ENCODE measurements around the gene CLIC4. TPM values are rescaled to one million over a fixed set of nuclear protein-coding genes. Genes with fewer than 3 reads are reported as not detected.
"Not testable (repeated sequence)": the region's sequence is repeated elsewhere in the genome, so short reads cannot be mapped to it uniquely, and the experiment has no call there.

CLIC4 gene
- total RNA-seq, 4 donors from 2014 or later = 294 to 434 (median 374) TPM

DNA sequence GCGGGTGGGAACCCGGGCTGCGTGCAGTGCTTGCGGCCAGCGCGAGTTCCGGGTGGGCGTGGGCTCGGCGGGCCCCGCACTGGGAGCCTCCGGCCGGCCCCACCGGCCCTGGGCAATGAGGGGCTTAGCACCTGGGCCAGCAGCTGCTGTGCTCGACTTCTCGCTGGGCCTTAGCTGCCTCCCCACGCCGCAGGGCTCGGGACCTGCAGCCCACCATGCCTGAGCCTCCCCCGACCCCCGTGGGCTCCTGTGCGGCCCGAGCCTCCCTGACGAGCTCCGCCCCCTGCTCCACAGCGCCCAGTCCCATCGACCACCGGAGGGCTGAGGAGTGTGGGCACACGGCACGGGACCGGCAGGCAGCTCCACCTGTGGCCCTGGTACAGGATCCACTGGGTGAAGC, 23.7 kb upstream of the CLIC4 start:
- TF ChIP-seq POLR2A (IDR thresholded peaks at IDR 0.05) = no peak
- TF ChIP-seq, protein P1, sequence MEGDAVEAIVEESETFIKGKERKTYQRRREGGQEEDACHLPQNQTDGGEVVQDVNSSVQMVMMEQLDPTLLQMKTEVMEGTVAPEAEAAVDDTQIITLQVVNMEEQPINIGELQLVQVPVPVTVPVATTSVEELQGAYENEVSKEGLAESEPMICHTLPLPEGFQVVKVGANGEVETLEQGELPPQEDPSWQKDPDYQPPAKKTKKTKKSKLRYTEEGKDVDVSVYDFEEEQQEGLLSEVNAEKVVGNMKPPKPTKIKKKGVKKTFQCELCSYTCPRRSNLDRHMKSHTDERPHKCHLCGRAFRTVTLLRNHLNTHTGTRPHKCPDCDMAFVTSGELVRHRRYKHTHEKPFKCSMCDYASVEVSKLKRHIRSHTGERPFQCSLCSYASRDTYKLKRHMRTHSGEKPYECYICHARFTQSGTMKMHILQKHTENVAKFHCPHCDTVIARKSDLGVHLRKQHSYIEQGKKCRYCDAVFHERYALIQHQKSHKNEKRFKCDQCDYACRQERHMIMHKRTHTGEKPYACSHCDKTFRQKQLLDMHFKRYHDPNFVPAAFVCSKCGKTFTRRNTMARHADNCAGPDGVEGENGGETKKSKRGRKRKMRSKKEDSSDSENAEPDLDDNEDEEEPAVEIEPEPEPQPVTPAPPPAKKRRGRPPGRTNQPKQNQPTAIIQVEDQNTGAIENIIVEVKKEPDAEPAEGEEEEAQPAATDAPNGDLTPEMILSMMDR (IDR thresholded peaks at IDR 0.05) = no peak
- intact Hi-C loops (cut with DNase I; ENCODE audit: low total_unique reads) = no loop called here
- H3K4me1 ChIP-seq = no peaks in the 10 kb centered on the region

DNA sequence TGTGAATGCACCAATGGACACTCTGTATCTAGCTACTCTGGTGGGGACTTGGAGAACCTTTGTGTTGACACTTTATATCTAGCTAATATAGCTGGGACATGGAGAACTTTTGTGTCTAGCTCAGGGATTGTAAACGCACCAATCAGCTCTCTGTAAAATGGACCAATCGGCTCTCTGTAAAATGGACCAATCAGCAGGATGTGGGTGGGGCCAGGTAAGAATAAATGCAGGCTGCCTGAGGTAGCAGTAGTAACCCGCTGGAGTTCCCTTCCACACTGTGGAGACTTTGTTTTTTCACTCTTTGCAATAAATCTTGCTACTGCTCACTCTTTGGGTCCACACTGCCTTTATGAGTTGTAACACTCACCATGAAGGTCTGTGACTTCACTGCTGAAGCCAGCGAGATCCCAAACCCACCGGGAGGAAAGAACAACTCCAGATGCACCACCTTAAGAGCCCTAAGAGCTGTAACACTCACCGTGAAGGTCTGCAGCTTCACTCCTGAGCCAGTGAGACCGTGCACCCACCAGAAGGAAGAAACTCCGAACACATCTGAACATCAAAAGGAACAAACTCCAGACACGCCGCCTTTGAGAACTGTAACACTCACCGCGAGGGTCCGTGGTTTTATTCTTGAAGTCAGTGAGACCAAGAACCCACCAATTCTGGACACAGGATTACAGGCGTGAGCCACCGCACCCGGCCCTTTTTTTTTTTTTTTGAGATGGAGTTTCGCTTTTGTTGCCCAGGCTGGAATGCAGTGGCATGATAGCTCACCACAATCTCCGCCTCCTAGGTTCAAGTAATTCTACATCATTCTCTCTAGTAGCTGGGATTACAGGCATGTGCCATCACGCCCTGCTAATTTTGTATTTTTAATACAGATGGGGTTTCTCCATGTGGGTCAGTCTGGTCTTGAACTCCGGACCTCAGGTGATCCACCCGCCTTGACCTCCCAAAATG, 22.9 kb upstream of the CLIC4 start:
- DNase-seq; H3K9me3 ChIP-seq; H3K27me3 ChIP-seq; H3K27ac ChIP-seq; H3K4me3 ChIP-seq; H3K4me1 ChIP-seq; H3K36me3 ChIP-seq; intact Hi-C loops (cut with DNase I; ENCODE audit: low total_unique reads): not testable (repeated sequence)

More for the DNA sequence above, 23.7 kb upstream of the CLIC4 start:
- no peaks in the 10 kb centered on the region for H3K9me3 ChIP-seq
- H3K27ac ChIP-seq = no peak overlapping the region
- H3K27me3 ChIP-seq = no peaks in the 10 kb centered on the region
- no peak for DNase-seq
- H3K36me3 ChIP-seq = no peaks in the 10 kb centered on the region
- H3K4me3 ChIP-seq = no peak overlapping the region

DNA sequence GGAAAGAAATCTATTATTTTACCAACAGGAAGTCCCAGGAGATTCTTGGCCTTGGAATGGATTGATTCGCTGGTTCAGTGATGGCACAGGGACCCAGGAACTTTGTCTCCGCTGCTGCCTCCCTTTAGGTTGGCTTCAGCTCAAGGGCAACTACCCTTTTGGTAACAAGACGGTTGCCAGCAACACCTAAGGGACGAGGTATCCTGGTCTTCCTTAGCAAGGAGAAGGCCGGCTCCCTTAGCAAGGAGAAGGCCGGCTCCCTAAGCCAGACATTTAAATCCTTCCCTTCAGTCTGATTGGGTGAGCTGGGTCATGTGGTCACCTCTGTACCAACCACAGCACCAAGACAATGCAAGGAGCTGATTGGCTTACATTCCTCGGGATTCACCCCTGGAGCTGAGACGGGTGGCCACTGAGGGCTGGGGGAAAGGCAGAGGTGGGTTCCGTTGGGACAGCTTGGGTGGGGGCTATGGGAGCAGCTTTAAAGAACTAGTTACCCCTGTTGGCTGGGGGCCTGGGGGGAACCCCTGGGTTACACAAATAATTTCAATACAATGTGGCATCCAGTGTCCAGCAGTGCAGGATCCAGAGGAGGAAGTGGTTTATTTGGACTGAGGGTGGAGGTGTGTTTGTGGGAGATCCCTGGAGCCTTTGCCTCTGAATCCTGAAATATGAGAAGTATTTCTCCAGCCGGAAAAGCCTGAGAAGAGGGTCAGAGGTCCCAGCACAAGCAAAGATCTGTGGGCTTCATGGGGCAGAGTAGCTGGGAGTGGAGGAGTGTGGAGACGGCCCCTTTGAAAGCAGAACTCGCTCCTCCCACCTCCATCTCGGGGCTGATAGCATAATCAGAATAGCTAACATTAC, 20.7 kb upstream of the CLIC4 start:
- H3K4me1 ChIP-seq = peaks cover 0 to 4% of the 10 kb centered on the region in 2 donors
- H3K9me3 ChIP-seq = no peaks in the 10 kb centered on the region
- intact Hi-C loops (cut with DNase I; ENCODE audit: low total_unique reads) = no loop called here
- H3K27ac ChIP-seq = peak overlapping the region; percentile 28 to 40
- H3K36me3 ChIP-seq = no peaks in the 10 kb centered on the region
- no peak overlapping the region for H3K4me3 ChIP-seq
- no peak for TF ChIP-seq POLR2A (IDR thresholded peaks at IDR 0.05)
- TF ChIP-seq, protein P1 (IDR thresholded peaks at IDR 0.05) = no peak
- DNase-seq = no peak
- no peaks in the 10 kb centered on the region for H3K27me3 ChIP-seq

- DNase-seq = no peak
- TF ChIP-seq, protein P1 (IDR thresholded peaks at IDR 0.05) = no peak
- TF ChIP-seq POLR2A (IDR thresholded peaks at IDR 0.05) = no peak
- H3K36me3 ChIP-seq = no peaks in the 10 kb centered on the region
- H3K4me1 ChIP-seq = peaks cover 0 to 4% of the 10 kb centered on the region in 2 donors
- no peak overlapping the region for H3K4me3 ChIP-seq
- no peaks in the 10 kb centered on the region for H3K9me3 ChIP-seq
- peak overlapping the region; percentile 28 to 40 for H3K27ac ChIP-seq
- intact Hi-C loops (cut with DNase I; ENCODE audit: low total_unique reads) = no loop called here
- H3K27me3 ChIP-seq = no peaks in the 10 kb centered on the region
Observed at GRCh38 chr1:24725209-24725651, 20.0 kb upstream of the CLIC4 start.

DNA sequence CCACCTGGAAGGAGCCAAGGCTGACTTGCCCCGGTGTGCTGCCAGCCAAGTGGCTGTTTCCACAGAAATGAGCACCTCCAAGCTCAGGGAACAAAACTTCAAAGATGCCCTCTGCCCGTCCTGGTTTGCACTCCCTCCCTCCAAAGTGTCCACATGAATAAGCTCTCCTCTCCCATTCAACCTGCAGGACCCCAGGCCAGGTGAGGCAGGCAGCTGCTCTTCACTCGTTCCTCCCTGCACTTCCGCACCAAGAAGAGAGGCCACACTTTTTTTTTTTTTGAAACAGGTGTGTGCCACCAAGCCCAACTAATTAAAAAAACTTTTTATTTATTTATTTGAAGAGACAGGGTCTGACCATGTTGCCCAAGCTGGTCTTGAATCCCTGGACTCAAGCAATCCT, 18.5 kb upstream of the CLIC4 start:
- Histone ChIP-seq H3K27ac (peak overlapping the region; percentile 65 to 68), H3K27me3 (no peaks in the 10 kb centered on the region), H3K4me1 (peaks cover 4 to 7% of the 10 kb centered on the region in 2 donors), H3K9me3 (no peaks in the 10 kb centered on the region), H3K4me3 (no peak overlapping the region), H3K36me3 (no peaks in the 10 kb centered on the region)
- DNase-seq = no peak
- intact Hi-C loops (cut with DNase I; ENCODE audit: low total_unique reads) = no loop called here
- TF ChIP-seq POLR2A (IDR thresholded peaks at IDR 0.05) = no peak
- TF ChIP-seq, protein P1 (IDR thresholded peaks at IDR 0.05) = no peak
